ENCODE data around the gene TRHDE.

The TRHDE gene

GRCh38 chr12:72511498-72511897 is 239.3 kb downstream of the TRHDE start (continued):
- no peak for TF ChIP-seq ZNF544 (tag by site-specific recombination; IDR thresholded peaks at IDR 0.05)
- no peak for TF ChIP-seq ZNF639 (tag by site-specific recombination; IDR thresholded peaks at IDR 0.05)
- no peak for TF ChIP-seq ZNF223 (tag by site-specific recombination; IDR thresholded peaks at IDR 0.05)

- ChIA-PET CTCF (no interaction called here), POLR2A (no interaction called here)
- no peak overlapping the region for H3K4me3 ChIP-seq (ENCODE audit: low read depth, low read length)
- no peaks in the 10 kb centered on the region for H3K9me3 ChIP-seq (ENCODE audit: control insufficient read depth, insufficient read depth, low read depth, low read length)
- no peak overlapping the region for H3K27ac ChIP-seq (ENCODE audit: extremely low read depth, low read depth, low read length)
- no peaks in the 10 kb centered on the region for H3K36me3 ChIP-seq (ENCODE audit: control insufficient read depth in 2 of 2, insufficient read depth in 1 of 2, low read length in 2 of 2)
- no peaks in the 10 kb centered on the region for H3K4me1 ChIP-seq (ENCODE audit: control insufficient read depth, insufficient read depth, low read length)
- no peak for TF ChIP-seq ZNF843 (tag by site-specific recombination; IDR thresholded peaks at IDR 0.05)
- TF ChIP-seq ZSCAN18 (tag by site-specific recombination; IDR thresholded peaks at IDR 0.05), result no peak
- TF ChIP-seq ZNF404 (tag by site-specific recombination; IDR thresholded peaks at IDR 0.05), result no peak
- TF ChIP-seq ZNF239 (tag by site-specific recombination; IDR thresholded peaks at IDR 0.05), result no peak
- TF ChIP-seq PBX3 (CRISPR knock-in tag; IDR thresholded peaks at IDR 0.05), result no peak
- TF ChIP-seq ZNF529 (tag by site-specific recombination; IDR thresholded peaks at IDR 0.05; ENCODE audit: insufficient replicate concordance), result no peak
- no peak for TF ChIP-seq ZNF701 (tag by site-specific recombination; IDR thresholded peaks at IDR 0.05)
- TF ChIP-seq ZNF837 (tag by site-specific recombination; IDR thresholded peaks at IDR 0.05), result no peak
- no peak for TF ChIP-seq ZNF514 (tag by site-specific recombination; IDR thresholded peaks at IDR 0.05)
- no peak for TF ChIP-seq EGR2 (tag by site-specific recombination; IDR thresholded peaks at IDR 0.05; ENCODE audit: low read depth)
- TF ChIP-seq ZNF704 (tag by site-specific recombination; IDR thresholded peaks at IDR 0.05), result no peak
- no peak for TF ChIP-seq ZNF48 (tag by site-specific recombination; IDR thresholded peaks at IDR 0.05)
- no peak for TF ChIP-seq ZNF391 (tag by site-specific recombination; IDR thresholded peaks at IDR 0.05; ENCODE audit: borderline replicate concordance, low read depth)
- TF ChIP-seq PRDM10 (tag by site-specific recombination; IDR thresholded peaks at IDR 0.05), result no peak
- no peak for TF ChIP-seq ZNF518A (tag by site-specific recombination; conservative IDR thresholded peaks at IDR 0.05; ENCODE audit: low read depth)
- TF ChIP-seq YY1 (tag by site-specific recombination; IDR thresholded peaks at IDR 0.05), result no peak
- TF ChIP-seq ZBTB21 (tag by site-specific recombination; IDR thresholded peaks at IDR 0.05), result no peak
- TF ChIP-seq KLF8 (tag by site-specific recombination; IDR thresholded peaks at IDR 0.05), result no peak
- TF ChIP-seq ZNF426 (tag by site-specific recombination; IDR thresholded peaks at IDR 0.05), result no peak
- no peak for TF ChIP-seq ZNF433 (tag by site-specific recombination; IDR thresholded peaks at IDR 0.05; ENCODE audit: low read depth)
These were observed 239.7 kb downstream of the TRHDE start for GRCh38 chr12:72511906-72512305.
